Activated T-cell treated with anti-CD3 and anti-CD28 coated beads for 1 hour (primary cell): ENCODE data around the gene TIMM10B.

Source experiments
- DNase-seq: peaks from one replicate; pipeline ENCODE4 v3.0.0-alpha.2; 2020; ENCODE audit warnings: low read depth

The TIMM10B gene

GRCh38 chr11:6472934-6473333, 8.4 kb upstream of the TIMM10B start:
- no peak for DNase-seq

DNA sequence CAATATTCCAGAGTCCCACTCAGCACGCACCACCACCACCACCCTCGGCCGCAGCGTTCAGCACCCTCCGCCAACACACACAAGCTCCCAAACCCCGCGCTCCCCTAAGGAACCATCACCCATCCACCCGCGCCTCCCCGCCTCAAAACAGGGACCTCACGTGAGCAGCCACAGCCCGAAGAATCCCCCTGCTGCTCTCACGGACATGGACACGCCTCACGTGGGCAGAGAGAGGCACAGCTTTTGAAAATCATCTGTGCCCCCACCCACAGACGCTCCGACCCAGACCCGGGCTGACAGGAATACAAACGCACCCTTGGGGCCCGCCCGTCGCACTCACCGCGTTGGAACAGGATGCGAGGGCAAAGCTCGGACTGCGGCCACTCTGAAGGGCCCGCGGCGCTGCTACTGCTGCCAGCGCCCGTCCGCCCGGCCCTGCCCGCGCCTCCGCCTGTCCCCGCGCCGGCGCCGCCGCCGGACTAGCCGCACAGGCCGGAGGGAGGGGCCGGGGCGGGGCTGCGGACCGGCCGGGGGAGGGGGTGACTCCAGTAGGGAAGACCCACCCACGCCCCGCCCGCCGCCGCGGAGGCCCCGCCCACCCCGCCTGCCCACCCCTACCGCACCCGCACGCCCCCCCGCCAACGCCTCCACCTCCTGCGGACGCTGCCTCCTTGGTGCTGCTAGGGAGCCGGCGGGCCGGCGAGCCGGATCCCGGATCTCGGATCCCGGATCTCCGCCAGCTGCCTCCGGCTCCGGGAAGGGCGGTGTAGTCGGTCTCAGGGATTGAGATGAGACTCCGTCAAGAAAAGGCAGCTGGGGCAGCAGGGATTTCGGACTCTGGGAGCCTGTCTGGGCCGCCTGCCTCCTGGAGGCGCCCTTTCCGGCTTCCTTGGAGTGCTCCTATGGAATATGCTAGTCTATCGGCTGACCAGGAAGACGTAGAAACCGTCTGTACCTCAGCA, 7.6 kb upstream of the TIMM10B start, which contains the start of gene TRIM3:
Gene TRIM3, minus strand, starts transcription at position 491 of the 962 bp plus-strand sequence. CDS start 8,246 bp downstream, outside the sequence.
- DNase-seq, result peak; percentile 67

DNA sequence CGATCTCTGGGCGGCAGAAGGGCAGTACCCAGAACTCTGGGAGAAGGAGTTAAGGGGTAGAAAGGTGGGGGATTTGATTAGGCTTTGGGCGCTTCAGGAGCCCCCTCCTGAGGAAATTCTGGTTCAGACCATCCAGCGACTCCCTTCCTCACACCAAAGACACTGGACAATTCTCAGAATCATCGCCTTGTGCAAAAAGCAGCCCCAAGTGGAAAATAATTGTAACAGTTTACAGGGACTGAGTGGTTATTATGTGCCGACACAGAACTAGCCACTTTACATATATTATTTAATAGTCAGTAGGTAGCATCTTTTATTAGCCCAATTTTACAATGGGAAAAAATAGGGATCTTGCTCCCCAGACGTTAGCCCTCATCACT, 6.9 kb upstream of the TIMM10B start:
- DNase-seq, result no peak

DNA sequence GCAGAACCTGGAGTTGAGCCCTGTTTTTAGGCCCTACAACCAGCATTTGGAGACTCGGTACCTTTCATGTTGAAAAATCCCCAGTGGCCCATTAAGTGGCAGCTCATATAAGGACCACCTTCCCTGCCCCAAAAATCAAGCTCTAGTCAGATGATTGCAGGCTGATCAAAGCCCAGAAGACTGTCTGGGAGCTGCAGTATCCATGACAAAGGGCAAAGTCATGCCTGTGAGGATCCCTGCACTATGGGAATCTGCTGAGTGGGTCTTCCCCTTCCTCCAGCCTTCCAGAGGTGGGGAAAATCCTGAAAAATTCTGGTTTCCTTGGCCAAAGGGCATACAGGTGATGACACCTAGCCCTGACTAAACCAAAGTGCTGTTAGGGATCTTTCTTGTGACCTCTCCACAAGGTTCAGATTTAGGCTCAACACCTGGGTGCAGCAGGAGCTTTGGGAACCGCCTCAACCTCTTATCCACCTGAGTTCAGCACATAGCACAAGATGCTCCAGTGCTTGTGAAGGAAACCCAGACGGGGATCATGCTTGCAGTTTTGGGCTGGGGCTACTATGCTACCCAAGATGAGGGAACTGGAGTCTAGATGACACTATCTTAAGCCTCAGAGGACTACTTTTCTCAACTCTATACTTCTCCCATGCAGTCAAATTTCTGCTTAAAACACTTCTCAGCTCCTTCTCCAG, 6.3 kb upstream of the TIMM10B start:
- DNase-seq, result no peak

DNA sequence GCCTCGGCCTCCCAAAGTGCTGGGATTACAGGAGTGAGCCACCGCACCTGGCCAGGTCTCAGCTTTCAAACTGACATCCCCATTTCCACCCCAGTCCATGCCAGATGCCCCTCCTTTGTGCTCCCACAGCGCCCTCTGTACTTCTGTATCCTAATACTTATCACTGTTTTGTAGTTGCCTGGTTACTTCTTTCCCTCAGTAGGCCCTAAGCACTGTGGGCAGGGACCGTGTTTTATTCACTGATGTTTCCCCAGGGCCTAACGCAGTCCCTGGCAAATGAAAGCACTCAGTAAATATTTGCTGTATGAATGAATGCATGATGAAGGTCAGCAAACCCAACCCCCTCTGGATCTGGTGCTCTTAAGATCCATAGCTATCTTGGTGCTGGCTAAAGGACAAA, 5.4 kb upstream of the TIMM10B start:
- DNase-seq, result no peak

DNA sequence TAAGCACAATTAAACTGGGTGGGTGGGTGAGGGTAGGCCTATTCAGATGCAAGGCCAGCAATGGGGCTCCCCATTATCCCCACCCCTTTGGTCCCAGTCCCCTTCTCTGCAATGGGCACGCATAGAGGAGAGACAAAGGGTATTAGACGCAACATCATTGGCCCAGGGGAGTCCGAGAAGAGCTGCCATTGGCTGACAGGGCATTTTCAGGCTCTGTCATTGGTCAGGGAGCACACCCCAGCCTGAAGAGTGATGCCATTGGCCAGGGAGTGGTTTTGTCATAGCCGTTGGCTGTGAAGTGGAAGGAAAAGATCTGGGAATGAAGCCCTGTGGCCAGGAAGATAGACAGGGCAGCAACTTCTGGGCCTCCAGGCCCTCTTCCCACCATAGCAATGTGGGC, 4.7 kb upstream of the TIMM10B start:
- DNase-seq, result no peak

GRCh38 chr11:6480299-6480914, 894 bp upstream of the TIMM10B start:
- DNase-seq, result no peak

GRCh38 chr11:6481924-6482275, 599 bp downstream of the TIMM10B start:
- DNase-seq, result no peak

GRCh38 chr11:6482441-6482840, 1.1 kb downstream of the TIMM10B start:
- DNase-seq, result no peak

- no peak for DNase-seq
Measured at GRCh38 chr11:6483015-6483414, 1.7 kb downstream of the TIMM10B start.

- DNase-seq, result no peak
Measured at GRCh38 chr11:6485661-6486060, 4.4 kb downstream of the TIMM10B start.

- DNase-seq, result no peak
Measured at GRCh38 chr11:6486256-6486655, 5.0 kb downstream of the TIMM10B start.

DNA sequence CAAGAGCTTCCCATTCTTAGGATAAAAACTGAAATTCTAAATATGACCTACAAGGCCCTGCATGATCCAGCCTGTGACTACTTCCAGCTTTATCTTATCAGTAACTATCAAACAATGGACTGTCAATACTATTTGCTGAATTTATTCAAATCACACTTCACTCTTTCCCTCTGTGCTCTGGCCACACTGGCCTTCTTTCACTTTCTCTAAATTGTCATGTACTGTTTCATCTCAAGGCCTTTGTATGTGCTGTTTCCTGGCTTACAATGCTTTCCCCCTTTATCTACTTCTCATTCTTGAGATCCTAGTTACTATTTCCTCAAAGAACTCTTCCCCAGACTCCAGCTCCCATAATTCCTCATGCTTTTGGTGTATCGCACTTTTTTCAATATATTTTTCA, 5.6 kb downstream of the TIMM10B start:
- DNase-seq, result no peak

DNA sequence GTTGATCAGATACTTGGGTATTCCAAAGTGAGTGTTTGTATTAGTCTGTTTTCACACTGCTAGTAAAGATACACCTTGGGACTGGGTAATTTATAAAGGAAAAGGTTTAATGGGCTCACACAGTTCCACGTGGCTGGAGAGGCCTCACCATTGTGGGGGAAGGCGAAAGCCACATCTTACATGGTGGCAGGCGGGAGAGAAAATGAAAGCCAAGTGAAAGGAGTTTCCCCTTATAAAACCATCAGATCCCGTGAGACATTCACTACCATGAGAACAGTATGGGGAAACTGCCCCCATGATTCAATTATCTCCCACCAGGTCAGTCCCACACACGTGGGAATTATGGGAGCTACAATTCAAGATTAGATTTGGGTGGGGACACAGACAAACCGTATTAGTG, 7.0 kb downstream of the TIMM10B start:
- no peak for DNase-seq

DNA sequence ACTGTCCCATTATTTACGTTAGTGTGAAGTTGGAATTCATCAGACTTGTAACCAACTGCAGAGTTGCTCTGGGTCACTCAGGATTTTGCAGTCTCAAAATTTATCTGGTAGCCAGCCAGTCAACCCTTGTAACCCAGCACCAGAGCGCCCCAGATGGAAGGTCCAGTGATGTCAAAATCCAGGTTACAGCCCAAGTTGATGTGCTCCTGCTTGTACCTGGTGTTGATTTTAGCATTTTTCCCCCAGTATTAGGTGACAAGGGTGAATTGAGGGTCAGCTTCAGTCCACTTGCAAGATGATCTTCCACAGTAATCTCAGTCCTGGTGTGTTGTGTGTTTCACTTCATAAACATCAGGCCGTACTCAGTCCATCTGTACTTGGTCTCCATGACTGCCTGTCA, 7.5 kb downstream of the TIMM10B start:
- no peak for DNase-seq

DNA sequence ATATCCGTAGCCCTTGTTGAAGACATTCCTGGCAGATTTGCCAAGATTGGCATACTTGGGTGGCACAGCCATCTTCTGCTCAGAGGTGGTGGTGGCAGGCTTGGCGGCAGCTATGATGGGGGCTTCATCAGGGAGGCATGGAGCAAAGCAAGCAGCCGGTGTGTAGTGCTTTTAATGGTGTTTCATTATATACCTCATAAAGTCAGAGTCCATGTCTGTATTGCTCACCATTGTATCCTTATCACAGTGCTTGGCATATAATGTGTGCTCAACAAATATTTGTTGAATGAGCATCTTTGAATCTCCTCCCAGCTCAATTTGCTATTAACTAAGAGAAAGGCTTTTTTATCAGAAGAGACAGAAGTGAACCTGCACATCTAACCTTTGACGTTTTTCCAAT, 8.0 kb downstream of the TIMM10B start:
- DNase-seq, result no peak

- no peak for DNase-seq
Measured at GRCh38 chr11:6497069-6497839, 16.0 kb downstream of the TIMM10B start, which contains the start of gene DNHD1. TSS of gene DNHD1 (plus strand) at chr11:6497280. CDS start at chr11:6498216, 936 bp downstream.

- DNase-seq, result no peak
Measured at GRCh38 chr11:6498121-6498520, 16.8 kb downstream of the TIMM10B start.

DNA sequence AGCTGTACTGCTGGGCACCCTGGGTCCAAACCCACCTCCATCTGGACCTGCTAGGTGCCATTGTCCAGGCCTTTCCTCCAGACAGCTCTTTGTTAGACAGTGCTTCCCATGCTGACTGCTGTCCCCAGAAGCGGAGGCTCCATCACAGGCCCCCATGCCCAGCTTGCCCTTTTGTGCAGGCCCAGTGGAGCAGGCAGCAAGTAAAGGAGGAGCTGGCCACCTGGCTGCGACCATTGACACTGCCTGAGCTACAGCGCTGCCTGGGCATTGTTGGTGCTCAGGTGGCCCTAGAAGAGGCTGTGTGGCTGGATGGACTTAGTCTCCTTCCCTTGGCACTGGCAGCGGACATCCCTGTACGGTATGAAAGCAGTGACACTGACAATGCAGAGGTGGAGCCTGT, 17.2 kb downstream of the TIMM10B start:
- no peak for DNase-seq

DNA sequence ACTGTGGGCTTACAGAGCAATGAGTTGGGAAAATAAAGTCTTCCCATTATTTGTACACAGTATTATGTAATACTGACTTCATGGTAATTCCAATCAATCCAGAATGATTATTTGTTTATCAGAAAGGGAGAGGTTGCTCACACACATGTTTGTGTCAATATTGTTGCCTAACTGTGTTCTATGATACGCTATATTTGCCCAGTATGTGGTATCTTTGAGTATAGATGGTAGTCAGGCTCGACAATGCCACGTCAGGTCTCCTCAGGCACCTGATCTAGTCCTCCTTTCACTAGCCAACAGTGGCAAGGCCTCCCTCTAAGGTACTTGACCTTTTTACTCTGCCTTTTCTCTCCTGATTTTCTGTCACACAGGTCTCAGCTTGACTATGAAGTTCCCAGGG, 21.1 kb downstream of the TIMM10B start:
- no peak for DNase-seq

DNA sequence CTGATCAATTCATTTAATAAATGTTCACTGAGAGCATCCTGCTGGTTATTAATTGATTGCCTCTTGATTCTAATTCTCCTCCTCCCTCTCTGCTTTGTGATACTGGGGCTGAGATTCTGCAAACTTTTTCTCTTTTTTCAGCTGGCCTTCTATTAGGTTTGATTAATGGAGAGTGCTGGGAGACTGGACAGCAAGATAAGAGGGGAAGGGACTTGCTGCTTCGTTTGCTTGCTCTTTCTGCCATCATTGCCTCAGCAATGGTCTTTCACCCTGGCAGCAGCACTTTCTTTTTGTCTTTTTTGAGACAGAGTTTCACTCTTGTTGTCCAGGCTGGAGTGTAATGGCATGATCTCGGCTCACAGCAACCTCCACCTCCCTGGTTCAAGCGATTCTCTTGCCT, 22.9 kb downstream of the TIMM10B start:
- DNase-seq, result no peak
